GM19438 (cell line): Measurements from ENCODE around the gene PLPPR3.
A peak's percentile ranks its signal among the peaks of the same experiment; 100 is the strongest.

Source experiments
- ATAC-seq: cut with Tn5 transposase; IDR thresholded peaks from one replicate; pipeline ENCODE4 v1.9.1; 2021; ENCODE audit warnings: low read depth; ENCODE audit not compliant: unreplicated experiment

Gene PLPPR3

DNA sequence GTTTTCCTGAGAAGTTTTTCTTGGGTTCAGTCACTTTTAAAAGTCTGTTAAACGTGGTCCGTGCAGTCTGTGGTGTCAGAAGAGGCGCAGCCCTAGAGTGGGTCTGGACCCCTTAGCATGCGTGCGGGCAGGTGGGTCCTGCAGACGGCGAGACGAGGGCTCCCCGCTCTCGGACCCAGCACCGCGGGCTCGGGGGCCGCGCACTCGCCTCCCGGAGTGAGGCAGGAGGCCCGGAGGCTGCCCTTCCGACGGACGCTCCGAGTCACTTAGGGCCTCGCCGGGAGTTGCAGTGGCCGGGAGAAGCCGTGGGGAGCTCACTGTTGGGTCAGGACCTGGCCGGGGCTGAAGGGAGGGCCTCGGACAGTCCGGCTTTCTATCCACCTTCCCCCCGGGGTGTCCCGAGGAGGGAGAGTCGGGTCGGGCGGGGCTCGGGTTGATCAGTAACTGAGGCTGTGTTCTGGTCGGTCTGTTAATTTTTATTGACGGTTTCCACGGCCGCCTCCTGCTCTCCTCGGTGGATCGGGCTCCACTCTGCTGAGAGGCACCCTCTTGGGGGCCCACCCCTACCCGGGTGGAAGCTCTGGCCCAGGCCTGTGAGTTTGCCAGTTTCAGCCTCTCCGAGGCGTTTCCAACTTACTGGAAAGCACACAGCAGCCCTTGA is 23.2 kb downstream of the PLPPR3 start:
- ATAC-seq, result no peak

- ATAC-seq, result peak; percentile 36
These were observed 24.0 kb downstream of the PLPPR3 start for GRCh38 chr19:797528-798414.

DNA sequence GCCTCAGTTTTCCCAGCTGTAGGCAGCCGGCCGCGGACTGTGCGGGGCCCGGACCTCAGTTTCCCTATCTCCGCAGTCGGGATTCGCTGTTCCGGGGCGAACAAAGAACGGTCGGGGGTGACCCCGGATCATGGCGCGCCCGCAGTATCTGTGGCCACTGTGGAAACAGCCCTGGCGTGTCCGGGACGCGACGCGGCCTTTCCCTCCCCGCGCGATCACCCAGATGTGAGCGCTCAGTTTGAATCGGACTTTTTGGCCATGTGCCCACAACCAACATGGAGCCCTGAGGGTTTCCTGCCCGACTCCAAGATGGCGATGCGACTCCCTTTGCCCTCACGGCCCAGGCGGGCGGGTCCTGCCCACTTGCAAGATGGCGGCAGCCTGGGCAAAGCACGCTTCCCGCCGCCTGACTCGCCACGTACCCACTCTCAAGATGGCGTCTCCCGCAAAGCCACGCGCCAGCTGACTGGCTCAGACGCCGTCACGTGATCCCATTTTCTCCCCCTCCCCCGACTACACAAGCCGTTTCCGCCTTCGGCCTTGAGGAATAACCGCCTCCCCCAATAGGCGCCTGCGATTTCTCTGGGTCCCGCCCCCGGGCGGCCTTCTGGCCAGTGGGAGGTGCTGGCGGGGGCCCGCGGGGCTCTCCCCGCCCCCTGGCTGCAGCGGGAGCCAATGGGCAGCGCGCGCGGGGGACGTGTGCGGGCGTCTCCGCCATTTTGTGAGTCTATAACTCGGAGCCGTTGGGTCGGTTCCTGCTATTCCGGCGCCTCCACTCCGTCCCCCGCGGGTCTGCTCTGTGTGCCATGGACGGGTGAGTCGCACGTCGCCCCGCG is 24.8 kb downstream of the PLPPR3 start, which contains the start of gene PTBP1:
TSS of gene PTBP1 (plus strand) at position 761 of the 836 bp plus-strand sequence. CDS start at position 807, 46 bp downstream.
- peak; percentile 80 for ATAC-seq

DNA sequence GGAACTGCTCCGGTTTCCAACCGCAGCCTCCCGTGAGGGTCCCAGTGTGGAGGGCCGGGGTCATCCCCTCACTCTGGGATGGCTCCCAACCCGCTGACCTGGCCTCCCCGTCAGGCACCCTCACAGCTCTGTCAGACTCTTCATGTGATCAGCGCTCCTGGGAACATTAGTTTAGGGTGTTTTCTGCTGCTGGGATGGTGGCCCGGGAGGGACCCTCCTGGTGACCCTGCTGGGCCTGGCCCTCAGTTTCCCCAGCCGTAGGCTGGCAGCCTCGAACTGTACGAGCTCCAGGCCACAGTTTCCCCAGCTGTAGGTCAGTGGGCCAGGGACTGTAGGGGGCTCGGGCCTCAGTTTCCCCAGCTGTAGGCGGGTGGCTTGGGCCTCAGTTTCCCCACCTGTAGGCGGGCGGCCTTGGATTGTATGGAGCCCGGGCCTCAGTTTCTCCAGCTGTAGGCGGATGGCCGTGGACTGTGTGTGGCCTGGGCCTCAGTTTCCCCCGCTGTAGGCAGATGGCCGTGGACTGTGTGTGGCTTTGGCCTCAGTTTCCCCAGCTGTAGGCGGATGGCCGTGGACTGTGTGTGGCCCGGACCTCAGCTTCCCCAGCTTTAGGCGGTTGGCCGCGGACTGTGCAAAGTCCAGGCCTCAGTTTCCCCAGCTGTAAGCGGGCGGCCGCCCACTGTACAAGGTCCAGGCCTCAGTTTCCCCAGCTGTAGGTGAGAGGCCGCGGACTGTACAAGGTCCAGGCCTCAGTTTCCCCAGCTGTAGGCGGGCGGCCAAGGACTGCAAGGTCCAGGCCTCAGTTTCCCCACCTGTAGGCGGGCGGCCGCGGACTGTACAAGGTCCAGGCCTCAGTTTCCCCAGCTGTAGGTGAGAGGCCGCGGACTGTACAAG is 25.8 kb downstream of the PLPPR3 start:
- ATAC-seq, result no peak

DNA sequence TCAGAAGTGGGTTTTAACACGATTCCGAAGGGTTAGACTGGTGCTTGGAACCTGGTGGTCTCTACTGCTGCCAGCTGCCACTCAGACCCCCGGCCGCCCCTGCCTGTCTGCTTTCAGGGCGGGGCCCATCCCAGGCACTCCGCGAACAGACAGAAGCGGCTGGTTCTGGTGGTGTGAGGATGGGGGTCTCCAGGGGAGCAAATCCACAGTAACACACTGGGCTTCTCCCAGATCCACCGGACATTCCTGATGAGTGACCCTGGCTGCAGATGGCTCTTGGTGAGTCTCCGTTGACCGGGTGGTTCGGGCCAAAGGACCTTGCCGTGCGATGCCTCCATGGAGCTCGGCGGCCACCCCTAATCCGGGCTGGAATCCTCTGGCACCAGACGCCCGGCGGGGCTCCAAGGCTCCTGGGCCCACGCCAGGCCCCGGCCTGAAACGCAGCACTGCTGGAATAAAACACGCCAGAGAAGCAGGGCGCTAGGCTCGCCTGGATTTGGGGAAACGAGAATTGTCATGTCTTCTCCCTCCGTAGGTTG is 26.6 kb downstream of the PLPPR3 start:
- ATAC-seq, result no peak

DNA sequence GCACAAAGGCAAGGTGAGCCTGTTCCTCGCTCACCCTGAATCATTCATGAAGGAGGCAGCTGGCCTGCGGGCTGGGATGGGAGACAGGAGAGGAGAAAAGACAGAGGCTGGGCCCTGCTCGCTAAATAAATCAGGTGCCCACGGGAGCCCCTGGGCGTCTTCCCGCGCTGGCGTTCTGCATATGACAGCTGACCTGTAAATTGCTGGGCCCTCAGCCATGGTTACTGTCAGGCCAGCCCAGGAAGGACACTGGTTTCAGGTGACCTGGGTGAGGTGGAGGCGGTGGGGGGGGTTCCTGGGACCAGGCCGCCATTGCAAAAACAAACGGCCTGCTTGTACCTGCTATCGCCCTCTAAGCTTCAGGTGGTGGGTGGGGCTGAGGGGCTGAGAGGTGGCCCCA is 27.9 kb downstream of the PLPPR3 start:
- no peak for ATAC-seq

DNA sequence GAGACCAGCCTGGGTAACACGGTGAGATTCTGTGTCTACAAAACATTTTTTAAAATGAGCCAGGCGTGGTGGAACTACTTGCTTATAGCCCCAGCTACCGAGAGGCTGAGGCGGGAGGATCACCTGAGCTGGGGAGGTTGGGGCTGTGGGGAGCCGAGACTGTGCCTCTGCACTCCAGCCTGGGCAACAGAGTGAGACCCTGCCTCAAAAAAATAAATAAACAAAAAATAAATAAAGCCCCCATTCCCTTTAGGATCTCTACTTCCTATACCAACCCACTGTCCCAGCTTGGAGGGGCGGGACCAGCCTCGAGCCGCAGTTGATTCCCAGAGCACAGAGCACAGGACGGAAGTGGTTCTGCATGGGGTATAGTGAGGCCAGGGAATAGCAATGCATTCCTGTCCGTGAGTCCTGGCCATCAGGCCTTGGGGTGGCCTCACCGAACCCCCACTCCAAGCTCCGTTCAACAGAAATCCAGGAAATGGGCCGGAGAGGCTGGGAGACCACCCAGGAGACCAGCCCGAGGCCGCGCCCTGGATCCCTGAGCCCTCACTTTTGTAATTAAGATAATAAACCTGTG is 29.4 kb downstream of the PLPPR3 start:
- ATAC-seq, result no peak

GRCh38 chr19:791567-792305 is 30.0 kb downstream of the PLPPR3 start:
- ATAC-seq, result no peak

GRCh38 chr19:791007-791566 is 30.7 kb downstream of the PLPPR3 start:
- ATAC-seq, result no peak

DNA sequence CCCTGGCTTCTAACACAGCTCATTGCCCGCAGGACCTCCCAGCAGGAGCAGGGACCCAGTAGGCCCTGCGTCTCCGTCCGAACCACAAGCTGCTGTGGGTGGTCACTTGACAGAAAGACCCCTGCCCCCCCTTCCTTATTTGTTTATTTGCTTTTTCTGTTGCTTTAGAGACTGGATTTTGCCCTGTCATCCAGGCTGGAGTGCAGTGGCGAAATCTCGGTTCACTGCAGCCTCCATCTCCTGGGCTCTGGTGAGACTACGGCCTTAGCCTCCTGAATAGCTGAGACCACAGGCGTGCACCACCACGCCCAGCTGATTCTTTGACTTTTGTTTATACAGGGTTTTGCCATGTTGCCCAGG is 32.1 kb downstream of the PLPPR3 start:
- no peak for ATAC-seq

DNA sequence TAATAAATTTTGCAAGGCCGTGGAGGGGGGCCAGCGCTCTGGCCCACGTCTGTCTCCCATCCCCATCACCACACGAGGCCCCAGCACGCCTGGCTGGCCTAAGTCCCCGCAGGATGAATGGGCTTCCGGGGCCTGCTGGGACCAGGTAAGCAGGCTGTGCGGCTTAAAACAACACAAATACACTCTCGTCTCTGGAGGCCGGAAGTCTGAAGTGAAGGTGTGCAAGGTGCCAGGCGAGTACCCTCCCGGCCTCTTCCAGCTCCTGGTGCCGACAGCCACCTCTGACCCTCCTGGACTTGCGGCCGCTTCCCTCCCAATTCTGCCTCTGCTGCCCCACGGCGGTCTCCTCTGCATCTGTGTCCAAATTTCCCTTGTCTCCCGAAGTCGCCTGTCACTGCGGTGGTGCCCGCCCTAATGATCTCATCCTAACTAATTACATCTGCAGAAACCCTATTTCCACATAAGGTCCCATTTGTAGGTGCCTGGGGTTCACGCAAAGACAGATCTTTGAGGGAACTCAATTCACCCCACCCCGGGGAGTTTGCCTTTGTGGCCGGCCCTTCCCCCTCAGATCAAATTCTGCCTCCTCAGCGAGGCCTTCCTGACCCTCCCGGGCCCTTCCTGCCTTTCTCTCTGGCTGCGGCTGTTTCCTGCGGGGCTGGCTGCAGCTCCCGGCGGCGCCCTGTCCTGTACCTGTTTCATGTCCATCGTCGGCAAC is 32.6 kb downstream of the PLPPR3 start:
- no peak for ATAC-seq

- ATAC-seq, result no peak
These were observed 33.1 kb downstream of the PLPPR3 start for GRCh38 chr19:788686-788982.

DNA sequence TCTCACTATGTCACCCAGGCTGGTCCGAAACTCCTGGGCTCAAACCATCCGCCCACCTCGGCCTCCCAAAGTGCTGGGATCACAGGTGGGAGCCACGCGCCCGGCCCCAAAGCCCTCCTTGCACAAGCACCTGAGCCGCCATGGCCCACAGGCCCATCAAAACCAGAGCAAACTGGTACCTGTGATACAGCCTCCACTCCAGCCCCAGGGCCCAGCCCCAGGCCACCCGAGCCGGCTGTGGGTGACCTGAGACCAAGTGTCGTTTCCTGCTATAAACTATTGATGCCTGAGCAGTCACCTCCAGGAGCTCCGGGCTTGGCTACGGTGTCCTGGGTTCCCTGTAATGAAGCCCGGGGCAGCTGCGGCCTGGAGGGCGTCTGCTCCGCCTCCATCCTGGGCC is 34.2 kb downstream of the PLPPR3 start:
- no peak for ATAC-seq

DNA sequence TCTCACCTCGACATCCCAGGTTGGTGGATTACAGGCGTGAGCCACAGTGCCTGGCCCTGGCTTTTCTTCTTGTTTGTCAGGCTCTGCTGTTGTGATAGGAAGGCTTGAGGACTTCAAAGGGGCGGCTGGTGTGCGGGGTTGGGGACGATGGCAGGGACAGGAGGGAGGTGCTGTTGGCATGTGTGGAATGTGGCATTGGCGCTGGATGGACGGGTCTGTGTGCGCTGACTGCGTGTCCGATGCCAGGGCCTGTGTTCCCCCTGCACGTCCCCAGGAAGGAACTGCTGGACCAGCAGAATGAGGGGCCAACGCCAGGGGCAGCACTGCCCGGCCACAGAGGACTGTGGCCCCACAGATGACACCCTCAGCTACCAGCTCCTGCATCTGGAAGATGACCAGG is 37.2 kb downstream of the PLPPR3 start:
- no peak for ATAC-seq

DNA sequence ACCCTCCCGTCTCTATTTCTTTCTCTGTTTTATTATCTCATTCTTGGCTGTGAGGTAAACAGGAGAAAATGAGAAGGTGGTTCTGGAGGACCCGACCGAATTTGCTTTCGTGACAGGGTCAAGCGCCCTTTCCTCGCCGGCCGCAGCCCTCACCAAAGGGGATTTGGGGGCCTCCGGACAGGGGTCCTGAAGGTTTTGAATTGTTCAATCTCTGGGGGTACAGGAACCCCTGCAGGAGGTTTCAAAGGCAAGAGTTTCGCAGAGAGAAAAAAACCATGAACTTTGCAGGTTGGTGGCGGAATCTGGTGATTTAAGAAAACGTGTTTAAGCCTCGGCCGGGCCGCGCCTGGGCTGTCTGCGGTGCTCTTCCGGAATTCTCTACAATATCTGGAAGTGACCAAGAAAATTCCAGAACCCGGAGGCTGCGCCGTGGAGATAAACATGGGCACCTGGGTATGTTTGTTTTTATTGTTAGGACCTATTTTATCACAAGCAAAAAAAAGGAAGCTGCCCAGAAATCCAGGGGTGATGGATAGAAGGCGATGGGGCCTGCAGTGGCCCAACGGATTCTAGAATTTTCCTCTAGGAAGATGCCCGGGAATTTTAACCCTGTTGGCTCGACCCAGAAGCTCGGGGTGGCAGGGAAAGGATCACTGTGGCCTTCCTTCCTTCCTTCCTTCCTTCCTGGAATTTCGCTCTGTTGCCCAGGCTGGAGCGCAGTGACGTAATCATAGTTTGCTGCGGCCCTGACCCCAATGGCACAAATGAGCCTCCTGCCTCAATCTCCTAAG is 38.7 kb downstream of the PLPPR3 start:
- no peak for ATAC-seq

GRCh38 chr19:782185-782877 is 39.4 kb downstream of the PLPPR3 start:
- ATAC-seq, result no peak

- ATAC-seq, result no peak
These were observed 40.0 kb downstream of the PLPPR3 start for GRCh38 chr19:781800-782184.
